Measurements from ENCODE around the gene PLVAP. TPM values are rescaled to one million over a fixed set of nuclear protein-coding genes. Genes with fewer than 3 reads are reported as not detected.

Gene PLVAP
- total RNA-seq, 1 experiment from 2014 or later: not detected

DNA sequence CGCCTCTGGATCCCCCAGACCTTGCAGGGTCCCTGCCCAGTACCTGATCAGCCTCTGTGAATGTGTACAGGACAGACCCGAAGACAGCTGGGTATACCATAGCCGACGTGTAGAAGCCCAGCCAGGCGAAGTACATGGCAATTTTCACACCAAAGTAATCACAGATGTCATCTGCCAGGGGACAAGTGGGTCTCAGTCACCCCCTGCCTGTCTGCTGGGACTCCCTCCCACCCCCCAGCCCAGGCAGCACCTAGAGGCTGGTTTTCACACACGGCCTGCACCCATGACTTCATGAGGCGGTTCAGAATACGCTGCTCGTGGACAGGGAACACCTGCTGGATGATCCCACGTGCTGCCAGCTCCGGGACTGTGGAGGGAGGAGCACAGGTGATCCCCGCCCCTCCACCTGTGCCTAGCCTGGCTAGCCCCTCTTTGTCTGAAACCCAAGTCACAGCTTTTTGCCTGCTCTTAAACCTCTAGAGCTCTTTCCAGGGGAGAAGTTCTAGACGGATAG, 46.0 kb downstream of the PLVAP start:
- no peak for TF ChIP-seq ATF1 (CRISPR knock-in tag; IDR thresholded peaks at IDR 0.05)
- no peak for TF ChIP-seq GTF2I (CRISPR knock-in tag; conservative IDR thresholded peaks at IDR 0.05)
- no peak for TF ChIP-seq ZNF138 (CRISPR knock-in tag; conservative IDR thresholded peaks at IDR 0.05)
- no peak for TF ChIP-seq NFE2L1 (CRISPR knock-in tag; IDR thresholded peaks at IDR 0.05)
- TF ChIP-seq, protein P1, sequence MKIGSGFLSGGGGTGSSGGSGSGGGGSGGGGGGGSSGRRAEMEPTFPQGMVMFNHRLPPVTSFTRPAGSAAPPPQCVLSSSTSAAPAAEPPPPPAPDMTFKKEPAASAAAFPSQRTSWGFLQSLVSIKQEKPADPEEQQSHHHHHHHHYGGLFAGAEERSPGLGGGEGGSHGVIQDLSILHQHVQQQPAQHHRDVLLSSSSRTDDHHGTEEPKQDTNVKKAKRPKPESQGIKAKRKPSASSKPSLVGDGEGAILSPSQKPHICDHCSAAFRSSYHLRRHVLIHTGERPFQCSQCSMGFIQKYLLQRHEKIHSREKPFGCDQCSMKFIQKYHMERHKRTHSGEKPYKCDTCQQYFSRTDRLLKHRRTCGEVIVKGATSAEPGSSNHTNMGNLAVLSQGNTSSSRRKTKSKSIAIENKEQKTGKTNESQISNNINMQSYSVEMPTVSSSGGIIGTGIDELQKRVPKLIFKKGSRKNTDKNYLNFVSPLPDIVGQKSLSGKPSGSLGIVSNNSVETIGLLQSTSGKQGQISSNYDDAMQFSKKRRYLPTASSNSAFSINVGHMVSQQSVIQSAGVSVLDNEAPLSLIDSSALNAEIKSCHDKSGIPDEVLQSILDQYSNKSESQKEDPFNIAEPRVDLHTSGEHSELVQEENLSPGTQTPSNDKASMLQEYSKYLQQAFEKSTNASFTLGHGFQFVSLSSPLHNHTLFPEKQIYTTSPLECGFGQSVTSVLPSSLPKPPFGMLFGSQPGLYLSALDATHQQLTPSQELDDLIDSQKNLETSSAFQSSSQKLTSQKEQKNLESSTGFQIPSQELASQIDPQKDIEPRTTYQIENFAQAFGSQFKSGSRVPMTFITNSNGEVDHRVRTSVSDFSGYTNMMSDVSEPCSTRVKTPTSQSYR (CRISPR knock-in tag; IDR thresholded peaks at IDR 0.05): no peak
- no peak for TF ChIP-seq ESRRA (CRISPR knock-in tag; IDR thresholded peaks at IDR 0.05; ENCODE audit: borderline replicate concordance)
- TF ChIP-seq, protein P2, sequence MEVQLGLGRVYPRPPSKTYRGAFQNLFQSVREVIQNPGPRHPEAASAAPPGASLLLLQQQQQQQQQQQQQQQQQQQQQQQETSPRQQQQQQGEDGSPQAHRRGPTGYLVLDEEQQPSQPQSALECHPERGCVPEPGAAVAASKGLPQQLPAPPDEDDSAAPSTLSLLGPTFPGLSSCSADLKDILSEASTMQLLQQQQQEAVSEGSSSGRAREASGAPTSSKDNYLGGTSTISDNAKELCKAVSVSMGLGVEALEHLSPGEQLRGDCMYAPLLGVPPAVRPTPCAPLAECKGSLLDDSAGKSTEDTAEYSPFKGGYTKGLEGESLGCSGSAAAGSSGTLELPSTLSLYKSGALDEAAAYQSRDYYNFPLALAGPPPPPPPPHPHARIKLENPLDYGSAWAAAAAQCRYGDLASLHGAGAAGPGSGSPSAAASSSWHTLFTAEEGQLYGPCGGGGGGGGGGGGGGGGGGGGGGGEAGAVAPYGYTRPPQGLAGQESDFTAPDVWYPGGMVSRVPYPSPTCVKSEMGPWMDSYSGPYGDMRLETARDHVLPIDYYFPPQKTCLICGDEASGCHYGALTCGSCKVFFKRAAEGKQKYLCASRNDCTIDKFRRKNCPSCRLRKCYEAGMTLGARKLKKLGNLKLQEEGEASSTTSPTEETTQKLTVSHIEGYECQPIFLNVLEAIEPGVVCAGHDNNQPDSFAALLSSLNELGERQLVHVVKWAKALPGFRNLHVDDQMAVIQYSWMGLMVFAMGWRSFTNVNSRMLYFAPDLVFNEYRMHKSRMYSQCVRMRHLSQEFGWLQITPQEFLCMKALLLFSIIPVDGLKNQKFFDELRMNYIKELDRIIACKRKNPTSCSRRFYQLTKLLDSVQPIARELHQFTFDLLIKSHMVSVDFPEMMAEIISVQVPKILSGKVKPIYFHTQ (CRISPR knock-in tag; IDR thresholded peaks at IDR 0.05): no peak
- TF ChIP-seq NR1H2 (CRISPR knock-in tag; IDR thresholded peaks at IDR 0.05): no peak
- no peak for TF ChIP-seq ZNF396 (CRISPR knock-in tag; IDR thresholded peaks at IDR 0.05; ENCODE audit: borderline replicate concordance)
- TF ChIP-seq, protein P3, sequence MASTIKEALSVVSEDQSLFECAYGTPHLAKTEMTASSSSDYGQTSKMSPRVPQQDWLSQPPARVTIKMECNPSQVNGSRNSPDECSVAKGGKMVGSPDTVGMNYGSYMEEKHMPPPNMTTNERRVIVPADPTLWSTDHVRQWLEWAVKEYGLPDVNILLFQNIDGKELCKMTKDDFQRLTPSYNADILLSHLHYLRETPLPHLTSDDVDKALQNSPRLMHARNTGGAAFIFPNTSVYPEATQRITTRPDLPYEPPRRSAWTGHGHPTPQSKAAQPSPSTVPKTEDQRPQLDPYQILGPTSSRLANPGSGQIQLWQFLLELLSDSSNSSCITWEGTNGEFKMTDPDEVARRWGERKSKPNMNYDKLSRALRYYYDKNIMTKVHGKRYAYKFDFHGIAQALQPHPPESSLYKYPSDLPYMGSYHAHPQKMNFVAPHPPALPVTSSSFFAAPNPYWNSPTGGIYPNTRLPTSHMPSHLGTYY (CRISPR knock-in tag; IDR thresholded peaks at IDR 0.05): no peak
- no peak for TF ChIP-seq TEAD4 (CRISPR knock-in tag; IDR thresholded peaks at IDR 0.05)
- TF ChIP-seq, protein P4, sequence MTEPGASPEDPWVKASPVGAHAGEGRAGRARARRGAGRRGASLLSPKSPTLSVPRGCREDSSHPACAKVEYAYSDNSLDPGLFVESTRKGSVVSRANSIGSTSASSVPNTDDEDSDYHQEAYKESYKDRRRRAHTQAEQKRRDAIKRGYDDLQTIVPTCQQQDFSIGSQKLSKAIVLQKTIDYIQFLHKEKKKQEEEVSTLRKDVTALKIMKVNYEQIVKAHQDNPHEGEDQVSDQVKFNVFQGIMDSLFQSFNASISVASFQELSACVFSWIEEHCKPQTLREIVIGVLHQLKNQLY (CRISPR knock-in tag; IDR thresholded peaks at IDR 0.05): no peak
- TF ChIP-seq MYBL2 (CRISPR knock-in tag; IDR thresholded peaks at IDR 0.05): no peak
- TF ChIP-seq, protein P5, sequence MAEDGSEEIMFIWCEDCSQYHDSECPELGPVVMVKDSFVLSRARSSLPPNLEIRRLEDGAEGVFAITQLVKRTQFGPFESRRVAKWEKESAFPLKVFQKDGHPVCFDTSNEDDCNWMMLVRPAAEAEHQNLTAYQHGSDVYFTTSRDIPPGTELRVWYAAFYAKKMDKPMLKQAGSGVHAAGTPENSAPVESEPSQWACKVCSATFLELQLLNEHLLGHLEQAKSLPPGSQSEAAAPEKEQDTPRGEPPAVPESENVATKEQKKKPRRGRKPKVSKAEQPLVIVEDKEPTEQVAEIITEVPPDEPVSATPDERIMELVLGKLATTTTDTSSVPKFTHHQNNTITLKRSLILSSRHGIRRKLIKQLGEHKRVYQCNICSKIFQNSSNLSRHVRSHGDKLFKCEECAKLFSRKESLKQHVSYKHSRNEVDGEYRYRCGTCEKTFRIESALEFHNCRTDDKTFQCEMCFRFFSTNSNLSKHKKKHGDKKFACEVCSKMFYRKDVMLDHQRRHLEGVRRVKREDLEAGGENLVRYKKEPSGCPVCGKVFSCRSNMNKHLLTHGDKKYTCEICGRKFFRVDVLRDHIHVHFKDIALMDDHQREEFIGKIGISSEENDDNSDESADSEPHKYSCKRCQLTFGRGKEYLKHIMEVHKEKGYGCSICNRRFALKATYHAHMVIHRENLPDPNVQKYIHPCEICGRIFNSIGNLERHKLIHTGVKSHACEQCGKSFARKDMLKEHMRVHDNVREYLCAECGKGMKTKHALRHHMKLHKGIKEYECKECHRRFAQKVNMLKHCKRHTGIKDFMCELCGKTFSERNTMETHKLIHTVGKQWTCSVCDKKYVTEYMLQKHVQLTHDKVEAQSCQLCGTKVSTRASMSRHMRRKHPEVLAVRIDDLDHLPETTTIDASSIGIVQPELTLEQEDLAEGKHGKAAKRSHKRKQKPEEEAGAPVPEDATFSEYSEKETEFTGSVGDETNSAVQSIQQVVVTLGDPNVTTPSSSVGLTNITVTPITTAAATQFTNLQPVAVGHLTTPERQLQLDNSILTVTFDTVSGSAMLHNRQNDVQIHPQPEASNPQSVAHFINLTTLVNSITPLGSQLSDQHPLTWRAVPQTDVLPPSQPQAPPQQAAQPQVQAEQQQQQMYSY (CRISPR knock-in tag; IDR thresholded peaks at IDR 0.05): no peak
- Mint-ChIP-seq H3K27me3 (ENCODE audit: low read depth) (peaks cover 5% of the 10 kb centered on the region), H3K27ac (no peak overlapping the region), H3K4me1 (peaks cover 31% of the 10 kb centered on the region), H3K9me3 (peaks cover 5% of the 10 kb centered on the region), H3K36me3 (peaks cover 11% of the 10 kb centered on the region), H3K4me3 (no peak overlapping the region)
- CTCF ChIA-PET: interaction anchor here (0.9 to 1.2 kb wide), 2 partner anchors 55 to 89 kb away, joined by 3 read pairs; partner anchors contain the start of gene MVB12A
- POLR2A ChIA-PET: interaction anchor here (0.7 kb wide), 1 partner anchor 94 kb away, joined by 3 read pairs; no protein-coding TSS in a partner anchor
- DNase-seq (ENCODE audit: low spot score): no peak
- ATAC-seq: no peak
